Calu3 (cell line): ENCODE measurements around the gene ACTR1B. TPM values are rescaled to one million over a fixed set of nuclear protein-coding genes. Genes with fewer than 3 reads are reported as not detected.
"Not testable (repeated sequence)": the region's sequence is repeated elsewhere in the genome, so short reads cannot be mapped to it uniquely, and the experiment has no call there.

ENCODE experiments used
- BruUV-seq: library from RNA; stranded (reverse); fragments of 400-500 nt; replicated peaks from 2 replicates; lab custom pipeline; 2021; lab: Mats Ljungman, UMichigan
- CTCF ChIA-PET: fragments of 300-600 bp; sonication (Branson Sonifier 250); formaldehyde crosslinking; loops from one replicate; lab custom pipeline; 2022; ENCODE audit warnings: antibody characterized with exemption; lab: Charles Lee
- DNase-seq: peaks from one replicate; pipeline ENCODE4 v3.0.0; 2022
- H3K27ac Mint-ChIP-seq: one replicate; pipeline ENCODE4 v1.8.0; 2022; ENCODE audit warnings: mixed read lengths; ENCODE audit not compliant: unreplicated experiment
- H3K27me3 Mint-ChIP-seq: one replicate; pipeline ENCODE4 v1.8.0; 2022; ENCODE audit warnings: mixed read lengths; ENCODE audit not compliant: unreplicated experiment
- H3K36me3 Mint-ChIP-seq: one replicate; pipeline ENCODE4 v1.8.0; 2022; ENCODE audit warnings: mild to moderate bottlenecking, moderate library complexity, mixed read lengths; ENCODE audit not compliant: insufficient read depth, unreplicated experiment
- H3K4me1 Mint-ChIP-seq: one replicate; pipeline ENCODE4 v1.8.0; 2022; ENCODE audit warnings: mild to moderate bottlenecking, low read depth, mixed read lengths; ENCODE audit not compliant: unreplicated experiment
- H3K4me3 Mint-ChIP-seq: one replicate; pipeline ENCODE4 v1.8.0; 2022; ENCODE audit warnings: mild to moderate bottlenecking, low read depth, moderate library complexity, mixed read lengths; ENCODE audit not compliant: unreplicated experiment
- H3K9me3 Mint-ChIP-seq: one replicate; pipeline ENCODE4 v1.8.0; 2022; ENCODE audit warnings: low read depth, mixed read lengths; ENCODE audit not compliant: unreplicated experiment
- intact Hi-C: fragments of 100-400 bp; cut with micrococcal nuclease; formaldehyde crosslinking; loops from one replicate; pipeline ENCODE4 v1.10.0; 2022; ENCODE audit not compliant: unreplicated experiment
- total RNA-seq: library from RNA; stranded (reverse); gene quantifications from 2 replicates; pipeline ENCODE4 v1.2.3, GENCODE V29; 2022
- TF ChIP-seq, protein P1 (sequence below): fragments of 200-600 bp; IDR thresholded peaks from one replicate; pipeline ENCODE4 v1.8.0; 2022; ENCODE audit warnings: antibody characterized with exemption; ENCODE audit not compliant: unreplicated experiment

The ACTR1B gene
- total RNA-seq, 1 experiment from 2014 or later, result 48.7 TPM

DNA sequence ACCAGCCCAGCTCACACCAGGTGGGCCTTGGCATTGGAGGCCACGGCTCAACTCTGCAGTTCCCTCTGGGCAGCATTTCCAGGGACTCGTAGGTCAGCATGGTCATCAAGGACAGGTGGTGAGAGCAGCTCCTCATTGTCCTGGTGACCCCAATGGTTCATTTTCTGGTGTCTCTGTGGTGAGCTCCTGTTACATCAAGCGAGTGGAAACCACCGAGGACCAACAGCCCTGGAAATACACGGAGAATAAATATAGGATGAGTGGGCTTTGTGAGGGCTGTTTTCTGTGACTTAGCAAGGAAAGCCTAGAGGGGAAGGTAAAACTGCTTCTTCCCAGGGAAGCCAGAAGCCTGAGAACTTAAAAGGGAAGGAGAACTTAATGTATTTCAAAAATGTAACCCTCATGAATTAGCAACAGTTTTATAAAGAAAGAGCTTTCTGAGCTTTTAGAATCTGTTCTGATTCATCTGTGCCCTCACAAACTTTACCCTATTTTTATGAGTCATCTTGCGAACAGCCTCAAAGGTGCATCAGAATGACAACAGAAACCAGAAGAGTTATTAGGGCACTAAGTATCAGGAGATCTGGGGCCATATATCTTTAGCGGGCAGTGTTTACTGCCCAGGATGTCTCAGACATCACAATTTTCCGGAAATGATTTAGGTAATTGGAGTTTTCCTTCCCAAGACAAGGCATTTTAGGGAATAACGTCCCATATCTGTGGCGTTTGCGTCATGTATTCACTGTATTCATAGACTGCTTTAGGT lies 24.4 kb upstream of the ACTR1B start:
- TF ChIP-seq, protein P1, sequence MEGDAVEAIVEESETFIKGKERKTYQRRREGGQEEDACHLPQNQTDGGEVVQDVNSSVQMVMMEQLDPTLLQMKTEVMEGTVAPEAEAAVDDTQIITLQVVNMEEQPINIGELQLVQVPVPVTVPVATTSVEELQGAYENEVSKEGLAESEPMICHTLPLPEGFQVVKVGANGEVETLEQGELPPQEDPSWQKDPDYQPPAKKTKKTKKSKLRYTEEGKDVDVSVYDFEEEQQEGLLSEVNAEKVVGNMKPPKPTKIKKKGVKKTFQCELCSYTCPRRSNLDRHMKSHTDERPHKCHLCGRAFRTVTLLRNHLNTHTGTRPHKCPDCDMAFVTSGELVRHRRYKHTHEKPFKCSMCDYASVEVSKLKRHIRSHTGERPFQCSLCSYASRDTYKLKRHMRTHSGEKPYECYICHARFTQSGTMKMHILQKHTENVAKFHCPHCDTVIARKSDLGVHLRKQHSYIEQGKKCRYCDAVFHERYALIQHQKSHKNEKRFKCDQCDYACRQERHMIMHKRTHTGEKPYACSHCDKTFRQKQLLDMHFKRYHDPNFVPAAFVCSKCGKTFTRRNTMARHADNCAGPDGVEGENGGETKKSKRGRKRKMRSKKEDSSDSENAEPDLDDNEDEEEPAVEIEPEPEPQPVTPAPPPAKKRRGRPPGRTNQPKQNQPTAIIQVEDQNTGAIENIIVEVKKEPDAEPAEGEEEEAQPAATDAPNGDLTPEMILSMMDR, result no peak
- intact Hi-C loops, result no loop called here
- H3K4me1 Mint-ChIP-seq, result no peaks in the 10 kb centered on the region
- DNase-seq, result no peak
- no peaks in the 10 kb centered on the region for H3K36me3 Mint-ChIP-seq
- peaks cover 9% of the 10 kb centered on the region for H3K27me3 Mint-ChIP-seq
- H3K27ac Mint-ChIP-seq, result no peak overlapping the region
- no TSS peak for BruUV-seq
- no peak overlapping the region for H3K4me3 Mint-ChIP-seq
- H3K9me3 Mint-ChIP-seq, result no peaks in the 10 kb centered on the region
- CTCF ChIA-PET, result no interaction called here

DNA sequence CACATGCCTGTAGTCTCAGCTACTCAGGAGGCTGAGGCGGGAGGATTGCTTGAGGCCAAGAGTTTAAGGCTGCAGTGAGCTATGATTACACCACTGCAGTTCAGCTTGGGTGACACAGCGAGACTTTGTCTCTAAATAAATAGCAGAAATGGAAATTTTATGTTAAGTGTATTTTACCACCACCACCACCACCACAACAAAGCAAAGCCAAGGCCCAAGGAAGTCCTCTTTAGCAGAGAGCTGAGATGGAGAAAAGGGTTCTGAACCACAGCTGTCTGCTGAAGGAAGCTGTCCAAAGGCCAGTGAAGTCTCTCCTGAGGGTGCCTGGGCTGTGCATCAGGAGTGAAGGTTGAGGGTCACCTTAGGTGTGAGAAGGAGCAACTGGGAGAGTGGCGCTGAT lies 23.4 kb upstream of the ACTR1B start:
- H3K27ac Mint-ChIP-seq, H3K4me3 Mint-ChIP-seq, intact Hi-C loops, BruUV-seq, H3K27me3 Mint-ChIP-seq, H3K9me3 Mint-ChIP-seq, H3K36me3 Mint-ChIP-seq, DNase-seq, H3K4me1 Mint-ChIP-seq: not testable (repeated sequence)
- CTCF ChIA-PET, result interaction anchor here (1.6 kb wide), 1 partner anchor 10 kb away, joined by 4 read pairs; no protein-coding TSS in a partner anchor

DNA sequence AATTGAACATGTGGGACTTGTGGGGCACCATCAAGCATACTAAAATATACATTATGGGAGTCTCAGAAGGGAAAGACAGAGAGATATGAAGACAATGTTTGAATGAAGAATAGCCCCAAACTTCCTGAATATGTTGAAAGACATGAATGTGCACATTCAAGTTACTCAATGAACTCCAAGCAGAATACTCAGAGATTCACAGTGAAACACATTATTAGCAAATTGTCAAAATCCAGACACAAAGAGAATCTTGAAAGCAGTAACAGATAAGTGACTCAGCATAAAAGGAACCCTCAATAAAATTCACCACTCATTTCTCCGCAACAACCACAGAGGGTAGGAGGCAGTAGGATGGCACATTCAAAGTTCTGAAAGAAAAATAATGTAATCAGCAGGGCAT lies 14.5 kb upstream of the ACTR1B start:
- H3K4me1 Mint-ChIP-seq, result no peaks in the 10 kb centered on the region
- no peak overlapping the region for H3K27ac Mint-ChIP-seq
- TF ChIP-seq, protein P1, result no peak
- no peak overlapping the region for H3K4me3 Mint-ChIP-seq
- CTCF ChIA-PET, result no interaction called here
- intact Hi-C loops, result no loop called here
- no peaks in the 10 kb centered on the region for H3K27me3 Mint-ChIP-seq
- DNase-seq, result no peak
- BruUV-seq, result no TSS peak
- no peaks in the 10 kb centered on the region for H3K9me3 Mint-ChIP-seq
- H3K36me3 Mint-ChIP-seq, result no peaks in the 10 kb centered on the region

DNA sequence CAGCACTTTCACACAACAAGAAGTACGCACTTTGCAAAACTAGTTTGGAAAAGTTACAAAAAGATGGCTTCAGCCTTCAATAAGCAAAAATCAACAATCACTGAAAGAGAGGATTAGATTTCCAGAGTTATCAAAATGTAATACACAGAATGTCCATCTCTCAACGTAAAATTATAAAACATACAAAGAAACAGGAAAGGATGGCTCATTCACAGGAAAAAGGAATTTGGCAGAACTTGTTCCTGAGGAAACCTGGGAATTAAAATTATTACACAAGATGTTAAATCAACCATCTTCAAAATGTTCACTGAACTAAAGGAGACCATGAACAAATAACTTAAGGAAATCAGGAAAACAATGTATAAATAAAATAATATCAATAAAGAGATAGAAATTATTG lies 13.6 kb upstream of the ACTR1B start:
- Mint-ChIP-seq H3K27ac (no peak overlapping the region), H3K27me3 (no peaks in the 10 kb centered on the region), H3K36me3 (no peaks in the 10 kb centered on the region), H3K4me3 (no peak overlapping the region), H3K4me1 (no peaks in the 10 kb centered on the region), H3K9me3 (no peaks in the 10 kb centered on the region)
- no peak for DNase-seq
- BruUV-seq, result no TSS peak
- intact Hi-C loops, result no loop called here
- TF ChIP-seq, protein P1, result no peak
- CTCF ChIA-PET, result no interaction called here

DNA sequence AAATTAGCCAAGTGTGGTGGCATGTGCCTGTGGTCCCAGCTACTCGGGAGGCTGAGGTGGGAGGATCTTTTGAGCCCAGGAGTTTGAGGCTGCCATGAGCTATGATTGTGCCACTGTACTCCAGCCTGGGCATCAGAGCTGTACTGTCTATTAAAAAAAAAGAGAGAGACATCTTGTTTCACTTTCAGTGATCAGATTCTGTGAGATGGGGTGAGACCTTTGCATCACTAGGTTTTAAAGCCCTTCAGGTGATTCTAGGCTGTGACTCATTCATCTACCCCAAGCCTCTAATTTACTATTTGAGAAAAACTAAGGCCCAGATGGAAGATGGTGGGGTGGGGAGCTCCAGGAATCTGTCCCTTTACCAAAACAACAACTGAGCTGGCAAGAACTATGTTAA lies 12.8 kb upstream of the ACTR1B start:
- Mint-ChIP-seq H3K9me3 (no peaks in the 10 kb centered on the region), H3K4me1 (no peaks in the 10 kb centered on the region), H3K36me3 (no peaks in the 10 kb centered on the region), H3K27ac (no peak overlapping the region), H3K27me3 (no peaks in the 10 kb centered on the region), H3K4me3 (no peak overlapping the region)
- TF ChIP-seq, protein P1, result no peak
- intact Hi-C loops, result no loop called here
- no peak for DNase-seq
- BruUV-seq, result no TSS peak
- CTCF ChIA-PET, result no interaction called here
